GM18526 (cell line): ENCODE data around the gene LIPK.

Experiments used
- POLR2A ChIP-seq: IDR thresholded peaks from 3 replicates; pipeline ENCODE4 v1.6.1; 2011; ENCODE audit not compliant: insufficient read length; ENCODE audit errors: extremely low read depth

The LIPK gene

GRCh38 chr10:88756660-88757059 lies 50.6 kb downstream of the LIPK start:
- no peak for TF ChIP-seq POLR2A

- TF ChIP-seq POLR2A: no peak
Measured at GRCh38 chr10:88759366-88760101, 53.5 kb downstream of the LIPK start, which contains the start of gene LIPN. LIPN (plus strand) TSS chr10:88760020; CDS start chr10:88761406, 1,386 bp downstream.

- TF ChIP-seq POLR2A: no peak
Measured at GRCh38 chr10:88762906-88763305, 56.9 kb downstream of the LIPK start.

GRCh38 chr10:88763441-88763840 lies 57.4 kb downstream of the LIPK start:
- no peak for TF ChIP-seq POLR2A

- TF ChIP-seq POLR2A: no peak
Measured at GRCh38 chr10:88764110-88764509, 58.1 kb downstream of the LIPK start.

- no peak for TF ChIP-seq POLR2A
Measured at GRCh38 chr10:88765816-88766215, 59.8 kb downstream of the LIPK start.

- TF ChIP-seq POLR2A: no peak
Measured at GRCh38 chr10:88769384-88769783, 63.3 kb downstream of the LIPK start.

- TF ChIP-seq POLR2A: no peak
Measured at GRCh38 chr10:88781206-88781605, 75.2 kb downstream of the LIPK start.

- no peak for TF ChIP-seq POLR2A
Measured at GRCh38 chr10:88782222-88782621, 76.2 kb downstream of the LIPK start.

- no peak for TF ChIP-seq POLR2A
Measured at GRCh38 chr10:88783724-88784123, 77.7 kb downstream of the LIPK start.

GRCh38 chr10:88786032-88786770 lies 80.2 kb downstream of the LIPK start:
- TF ChIP-seq POLR2A: no peak

- no peak for TF ChIP-seq POLR2A
Measured at GRCh38 chr10:88787463-88787862, 81.4 kb downstream of the LIPK start.

GRCh38 chr10:88788924-88789323 lies 82.9 kb downstream of the LIPK start:
- no peak for TF ChIP-seq POLR2A

GRCh38 chr10:88791924-88792323 lies 85.9 kb downstream of the LIPK start:
- no peak for TF ChIP-seq POLR2A

- no peak for TF ChIP-seq POLR2A
Measured at GRCh38 chr10:88792661-88793060, 86.6 kb downstream of the LIPK start.

- no peak for TF ChIP-seq POLR2A
Measured at GRCh38 chr10:88793712-88794299, 87.8 kb downstream of the LIPK start.
